ENCODE measurements around the gene TNFRSF13B.

TNFRSF13B gene

GRCh38 chr17:16953841-16954240 lies 18.1 kb downstream of the TNFRSF13B start:
- DNase-seq: no peak

- no peak for DNase-seq
These were observed 18.6 kb downstream of the TNFRSF13B start for GRCh38 chr17:16953347-16953746.

DNA sequence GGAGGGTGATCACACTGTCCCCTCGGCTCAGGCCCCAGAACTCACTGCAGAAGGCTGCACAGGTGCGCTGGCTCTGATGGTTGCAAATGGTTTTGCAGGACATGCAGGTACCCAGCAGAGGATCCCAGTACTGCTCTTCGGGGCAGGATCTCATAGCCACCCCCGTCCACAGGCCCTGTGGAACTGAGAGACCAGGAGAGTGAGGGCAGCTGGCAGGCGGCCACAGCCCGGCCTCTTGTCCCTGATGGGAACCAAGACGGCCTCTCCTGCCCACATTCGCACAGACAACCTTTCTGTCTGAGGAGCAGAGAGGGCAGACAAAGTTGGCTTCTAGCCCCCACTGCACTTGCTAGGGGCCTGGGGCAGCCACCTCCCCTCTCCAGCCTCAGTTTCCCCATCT lies 19.5 kb downstream of the TNFRSF13B start:
- DNase-seq: no peak

- DNase-seq: no peak
These were observed 21.4 kb downstream of the TNFRSF13B start for GRCh38 chr17:16950488-16950887.

GRCh38 chr17:16948587-16949376 lies 23.1 kb downstream of the TNFRSF13B start:
- no peak for DNase-seq

DNA sequence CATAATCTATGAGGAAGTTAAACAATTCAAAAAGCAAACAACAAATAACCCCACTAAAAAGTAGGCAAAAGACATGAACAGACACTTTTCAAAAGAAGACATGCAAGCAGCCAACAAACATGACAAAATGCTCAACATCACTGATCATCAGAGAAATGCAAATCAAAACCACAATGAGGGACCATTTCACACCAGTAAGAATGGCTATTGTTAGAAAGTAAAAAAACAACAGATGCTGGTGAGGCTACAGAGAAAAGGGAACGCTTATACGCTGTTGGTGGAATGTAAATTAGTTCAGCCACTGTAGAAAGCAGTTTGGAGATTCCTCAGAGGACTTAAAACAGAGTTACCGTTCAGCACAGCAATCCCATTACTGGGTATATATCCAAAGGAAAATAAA lies 24.4 kb downstream of the TNFRSF13B start:
- DNase-seq: no peak

- no peak for DNase-seq
These were observed 26.2 kb downstream of the TNFRSF13B start for GRCh38 chr17:16945663-16946218.

DNA sequence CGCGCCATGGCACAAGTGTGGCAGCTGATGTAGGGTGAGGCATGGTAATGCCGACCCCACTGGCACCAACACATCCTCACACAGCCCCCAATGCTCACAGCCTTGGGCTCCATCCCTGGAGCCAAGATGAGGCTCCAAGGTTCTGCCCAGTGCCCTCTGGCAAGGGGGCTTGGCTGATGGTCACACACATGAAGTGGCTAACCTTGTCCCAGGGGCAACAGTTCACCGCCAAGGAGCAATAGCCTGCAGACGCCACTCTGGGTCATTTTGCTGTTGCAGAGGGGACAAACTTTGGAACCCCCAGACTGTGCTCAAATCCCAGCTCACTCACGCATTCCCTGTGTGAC lies 26.8 kb downstream of the TNFRSF13B start:
- DNase-seq: no peak

DNA sequence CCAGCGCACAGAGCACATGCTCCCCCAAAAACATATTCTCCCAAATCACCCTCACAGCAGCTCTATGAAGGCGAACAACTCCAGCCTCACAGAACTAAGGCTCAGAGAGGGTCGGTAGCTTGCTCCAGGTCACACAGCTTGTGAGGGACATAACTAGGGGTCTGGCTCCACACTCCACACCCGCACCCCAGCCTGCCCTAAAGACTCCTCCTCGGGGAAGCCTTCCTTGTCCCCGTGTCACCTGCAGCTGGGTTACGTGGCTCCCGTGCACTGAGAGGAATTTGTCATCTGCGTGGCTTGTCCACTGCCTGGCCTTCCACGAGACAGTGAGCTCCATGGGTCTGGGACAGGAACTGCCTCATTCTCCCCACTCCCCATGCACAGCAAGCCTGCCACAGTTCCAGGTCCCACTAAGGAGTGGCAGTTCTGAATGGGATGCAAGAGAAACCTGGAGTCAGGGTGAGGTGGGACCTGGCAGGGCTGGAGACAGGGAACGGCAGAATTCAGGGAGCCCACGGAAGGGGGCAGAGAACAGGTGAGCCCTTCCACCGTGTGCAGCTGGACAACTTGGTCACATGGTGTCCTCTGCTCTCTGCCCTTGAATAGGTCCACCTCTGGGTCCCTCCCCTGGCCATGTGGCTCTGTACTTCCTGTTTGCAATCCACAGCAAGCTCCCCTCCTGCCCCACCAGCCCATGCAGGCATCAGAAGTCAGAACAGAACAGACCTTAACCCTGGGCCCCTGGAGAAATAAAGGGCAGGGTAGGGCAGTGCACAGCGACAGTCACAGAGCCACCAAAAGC lies 27.4 kb downstream of the TNFRSF13B start:
- no peak for DNase-seq

DNA sequence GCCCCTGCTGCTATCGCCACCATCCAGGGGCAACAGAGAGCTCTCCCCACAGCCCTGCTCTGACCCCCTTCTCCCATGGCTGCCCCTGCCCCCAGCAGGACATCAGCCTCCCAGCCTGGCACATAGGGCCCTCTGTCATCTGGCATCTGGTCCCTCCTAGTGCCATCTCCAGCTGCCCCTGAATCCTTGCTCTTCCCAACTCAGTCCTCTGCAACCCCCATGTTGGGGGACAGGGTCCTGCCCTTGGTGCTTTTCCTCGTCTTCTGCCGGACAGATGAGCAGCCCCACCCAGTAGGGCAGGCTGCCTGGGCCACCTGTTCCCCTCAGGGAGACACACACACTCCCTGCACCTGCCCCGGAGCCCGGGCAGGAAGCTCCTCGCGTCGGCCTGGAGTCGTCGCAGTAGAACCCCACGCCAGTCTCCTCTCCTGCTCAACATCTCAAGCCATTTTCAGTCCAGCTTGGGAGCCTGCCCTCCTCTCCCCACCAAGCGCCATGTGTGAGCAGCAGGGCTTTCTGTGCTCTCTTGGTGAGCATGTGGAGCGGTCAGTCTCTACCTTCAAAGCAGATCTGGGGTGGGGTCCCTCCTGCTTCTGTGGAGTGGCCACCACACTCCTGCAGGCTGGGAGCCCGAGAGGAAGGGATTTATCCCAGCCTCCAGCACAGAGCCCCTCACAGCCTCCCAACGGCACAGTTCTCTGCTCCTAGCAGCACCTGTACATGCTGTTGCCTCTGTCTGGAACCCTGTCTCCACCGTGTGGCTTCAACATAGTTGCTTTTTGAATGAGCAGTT lies 28.2 kb downstream of the TNFRSF13B start:
- DNase-seq: no peak

GRCh38 chr17:16943032-16943352 lies 28.9 kb downstream of the TNFRSF13B start:
- no peak for DNase-seq

DNA sequence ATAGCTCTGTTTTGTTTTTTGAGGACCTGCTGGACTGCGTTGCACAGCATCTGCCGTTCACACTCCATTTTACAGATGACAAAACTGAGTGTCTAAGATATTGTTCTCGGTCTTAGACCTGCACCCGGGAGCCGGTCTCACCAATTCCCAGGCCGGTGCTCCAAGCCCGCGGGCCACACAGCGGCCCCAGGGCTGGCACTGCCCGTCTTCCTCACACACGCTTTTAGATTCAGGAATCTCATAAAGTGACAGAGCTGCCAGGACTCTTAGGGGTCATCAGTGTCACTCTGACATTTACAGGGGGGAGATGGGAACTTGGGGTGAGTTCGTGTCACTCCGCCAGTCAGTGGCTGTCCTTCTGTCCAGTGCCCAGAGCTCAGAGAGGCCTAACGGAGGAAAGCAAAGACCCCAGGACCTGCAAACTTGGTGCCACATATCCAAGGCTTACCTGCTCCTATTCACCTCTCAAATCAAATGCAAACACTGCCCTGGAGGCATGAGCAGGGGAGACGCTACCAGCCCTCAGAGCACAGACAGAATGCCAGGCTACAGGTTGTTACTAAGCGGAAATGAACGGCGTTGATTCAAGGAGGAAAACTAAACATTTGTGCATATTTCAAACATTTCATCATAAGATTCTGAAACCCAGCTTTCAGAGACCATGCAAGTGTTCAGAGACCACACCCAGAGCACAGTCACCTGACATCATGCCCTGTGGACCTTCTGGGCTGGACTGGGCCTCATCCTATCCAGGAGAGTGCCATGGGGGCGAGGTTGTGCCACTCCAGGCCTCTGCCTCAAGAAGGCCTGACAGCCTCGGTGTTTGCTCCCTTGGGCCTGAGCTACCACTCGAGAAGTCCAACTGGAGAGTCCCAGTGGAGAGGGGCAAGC lies 29.5 kb downstream of the TNFRSF13B start:
- DNase-seq: no peak

GRCh38 chr17:16941072-16942036 lies 30.6 kb downstream of the TNFRSF13B start:
- DNase-seq: no peak

GRCh38 chr17:16940116-16940881 lies 31.6 kb downstream of the TNFRSF13B start:
- no peak for DNase-seq

DNA sequence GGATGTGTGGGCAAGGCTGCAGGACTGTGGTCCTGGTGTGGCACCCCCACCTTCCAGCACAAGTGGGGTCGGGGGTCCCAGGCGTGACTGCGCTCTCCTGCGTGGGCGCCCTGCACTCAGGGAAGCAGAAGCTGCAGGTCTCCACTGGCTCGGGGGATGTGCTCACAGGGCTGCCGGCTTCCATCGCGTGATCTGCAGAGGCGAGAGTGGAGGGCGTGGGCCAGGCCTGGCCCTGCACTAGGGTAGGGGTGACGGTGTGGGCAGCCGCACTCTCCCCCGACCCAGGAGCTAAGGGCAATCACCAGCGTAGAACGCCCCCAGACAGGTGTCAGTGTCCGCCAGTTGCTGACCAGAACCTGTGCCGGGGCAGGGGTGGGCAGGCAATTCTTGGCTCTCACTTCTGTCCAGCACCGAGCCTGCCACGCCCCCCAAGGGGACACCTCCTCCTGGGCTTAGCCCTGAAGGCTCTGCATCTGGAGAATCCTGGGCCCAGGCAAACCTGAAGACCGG lies 32.3 kb downstream of the TNFRSF13B start:
- DNase-seq: no peak

DNA sequence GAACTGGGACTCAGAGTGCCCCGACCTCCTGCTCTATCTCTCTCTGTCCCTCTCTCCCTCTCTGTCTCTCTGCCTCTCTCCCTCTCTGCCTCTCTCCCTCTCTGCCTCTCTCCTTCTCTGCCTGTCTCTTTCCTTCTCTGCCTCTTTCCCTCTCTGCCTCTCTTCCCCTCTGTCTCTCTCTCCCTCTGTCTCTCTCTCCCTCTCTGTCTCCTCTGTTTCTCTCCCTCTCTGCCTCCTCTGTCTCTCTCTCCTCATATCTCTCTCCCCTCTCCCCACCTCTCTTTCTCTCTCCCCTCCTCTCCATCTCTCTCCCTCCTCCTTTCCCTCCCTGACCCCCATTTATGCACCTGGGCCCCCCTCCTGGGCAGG lies 32.7 kb downstream of the TNFRSF13B start:
- no peak for DNase-seq

DNA sequence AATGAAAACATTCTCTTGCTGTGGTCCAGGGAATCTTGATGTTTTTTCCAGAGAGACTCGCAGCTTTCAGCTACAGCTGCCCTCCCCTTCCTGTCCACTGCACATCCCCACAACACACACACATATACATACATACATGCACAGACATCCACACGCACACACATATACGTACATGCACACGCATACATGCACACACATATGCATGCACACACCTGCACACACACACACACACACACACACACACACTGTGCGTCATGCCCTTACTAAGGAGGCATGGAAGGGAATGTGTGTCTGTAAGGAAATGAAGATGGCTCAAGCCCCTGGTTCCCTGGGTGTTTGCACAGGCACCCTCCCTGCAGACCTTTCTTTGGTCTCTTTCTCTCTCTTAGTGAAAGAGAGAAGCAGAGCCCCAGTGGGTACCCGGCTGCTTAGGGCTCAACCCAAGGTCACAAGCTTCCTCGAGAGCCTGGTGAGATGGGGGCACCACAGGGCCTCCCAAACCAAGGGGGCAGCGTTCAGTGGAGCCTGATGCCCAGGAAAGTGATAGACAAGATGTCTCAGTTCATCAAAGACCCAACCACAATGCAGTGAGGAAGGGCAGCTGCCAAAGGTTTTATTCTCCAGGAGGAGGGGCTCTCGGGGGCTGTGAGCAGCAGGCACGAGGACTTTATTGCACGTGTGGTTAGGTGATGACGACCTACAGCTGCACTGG lies 33.3 kb downstream of the TNFRSF13B start:
- DNase-seq: no peak

DNA sequence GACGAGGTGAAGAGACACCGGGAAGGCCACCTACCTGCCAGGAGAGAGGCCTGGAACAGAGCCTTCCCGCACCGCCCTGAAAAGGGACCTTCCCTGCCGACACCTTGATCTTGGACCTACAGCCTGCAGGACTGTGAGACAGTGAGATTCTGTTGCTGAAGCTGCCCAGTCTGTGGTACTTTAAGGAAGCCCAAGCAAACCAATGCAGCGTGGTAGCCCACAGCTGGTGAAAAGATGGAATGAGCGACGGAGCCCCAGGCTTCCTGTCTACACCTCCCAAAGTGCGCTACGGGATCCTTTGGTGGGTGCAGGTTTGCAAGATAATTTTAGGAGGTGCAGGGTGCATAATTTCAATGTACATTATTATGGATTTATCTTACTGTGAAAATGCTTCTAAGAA lies 33.9 kb downstream of the TNFRSF13B start:
- no peak for DNase-seq

- DNase-seq: no peak
These were observed 34.5 kb downstream of the TNFRSF13B start for GRCh38 chr17:16937431-16937830.

All from stimulated activated CD4-positive, alpha-beta T cell treated with anti-CD3 and anti-CD28 coated beads, Interleukin-4, amount 100 ng/mL, for 24 hours (primary cell).